Measurements from ENCODE around the gene ZFAND3. TPM values are rescaled to one million over a fixed set of nuclear protein-coding genes. Genes with fewer than 3 reads are reported as not detected.

The ZFAND3 gene
- total RNA-seq, 1 experiment from 2014 or later: 64.0 TPM

DNA sequence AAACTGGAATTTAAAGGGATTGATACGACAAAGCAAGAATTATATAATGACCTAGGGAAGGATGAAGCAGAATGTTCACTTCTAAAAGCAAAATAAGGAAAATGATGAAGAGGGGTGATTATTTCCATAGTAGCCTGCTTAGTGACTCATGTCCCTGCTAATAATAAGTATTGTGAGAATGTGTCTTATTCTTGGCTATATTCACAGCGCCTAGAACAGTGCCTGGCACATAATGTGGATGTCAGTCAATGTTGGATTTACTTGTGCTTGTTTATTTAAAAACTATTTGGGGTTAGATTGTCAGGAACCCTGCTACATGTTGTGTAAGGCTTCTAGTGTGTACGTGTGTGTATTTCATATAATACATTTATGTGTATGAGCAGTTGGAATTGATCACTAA is 85.1 kb downstream of the ZFAND3 start:
- Histone ChIP-seq H3K27me3 (replicated peaks; ENCODE audit: insufficient read depth, low read depth, low read length, poor library complexity) (no peaks in the 10 kb centered on the region), H3K36me3 (ENCODE audit: insufficient read depth, low read length, poor library complexity, severe bottlenecking) (no peaks in the 10 kb centered on the region), H3K4me3 (ENCODE audit: low read depth, low read length, poor library complexity, severe bottlenecking) (no peak overlapping the region), H3K9me3 (ENCODE audit: low read depth, low read length, poor library complexity, severe bottlenecking) (no peaks in the 10 kb centered on the region), H3K4me1 (ENCODE audit: insufficient read depth, low read length, poor library complexity, severe bottlenecking) (no peaks in the 10 kb centered on the region), H3K27ac (ENCODE audit: low read depth, low read length, poor library complexity, severe bottlenecking) (no peak overlapping the region)
- DNase-seq (ENCODE audit: low spot score): no peak
- intact Hi-C loops (cut with micrococcal nuclease; ENCODE audit: unreplicated experiment): no loop called here
- ChIA-PET POLR2A (ENCODE audit: low non-redundant PET) (no interaction called here), CTCF (no interaction called here)
- BruUV-seq (replicated peaks): no TSS peak
- TF ChIP-seq EZH2 (IDR thresholded peaks at IDR 0.05; ENCODE audit: borderline replicate concordance, low read depth, low read length, poor library complexity, severe bottlenecking) (no peak), CTCF (conservative IDR thresholded peaks at IDR 0.05; ENCODE audit: low read depth, low read length) (no peak)

DNA sequence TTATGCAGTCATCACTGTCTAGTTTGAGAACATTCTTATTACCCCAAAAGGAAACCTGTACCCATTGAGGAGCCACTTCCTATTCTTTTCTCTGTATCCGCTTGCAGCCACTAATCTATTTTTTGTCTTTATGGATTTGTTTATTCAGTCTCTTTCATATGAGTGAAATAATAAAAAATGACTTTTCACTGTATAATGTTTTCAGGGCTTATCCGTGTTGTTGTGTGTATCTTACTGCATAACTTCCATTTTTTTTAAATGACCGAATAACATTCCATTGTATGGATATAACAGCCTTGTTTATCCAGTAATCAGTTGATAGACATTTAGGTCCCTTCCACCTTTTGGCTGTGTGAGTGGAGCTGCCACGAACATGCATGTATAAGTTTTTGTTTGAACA is 86.6 kb downstream of the ZFAND3 start:
- DNase-seq (ENCODE audit: low spot score): no peak
- no peaks in the 10 kb centered on the region for H3K4me1 ChIP-seq (ENCODE audit: insufficient read depth, low read length, poor library complexity, severe bottlenecking)
- no peaks in the 10 kb centered on the region for H3K36me3 ChIP-seq (ENCODE audit: insufficient read depth, low read length, poor library complexity, severe bottlenecking)
- intact Hi-C loops (cut with micrococcal nuclease; ENCODE audit: unreplicated experiment): no loop called here
- ChIA-PET CTCF (no interaction called here), POLR2A (ENCODE audit: low non-redundant PET) (no interaction called here)
- no peak overlapping the region for H3K4me3 ChIP-seq (ENCODE audit: low read depth, low read length, poor library complexity, severe bottlenecking)
- BruUV-seq (replicated peaks): no TSS peak
- H3K27ac ChIP-seq (ENCODE audit: low read depth, low read length, poor library complexity, severe bottlenecking): no peak overlapping the region
- no peaks in the 10 kb centered on the region for H3K27me3 ChIP-seq (replicated peaks; ENCODE audit: insufficient read depth, low read depth, low read length, poor library complexity)
- no peaks in the 10 kb centered on the region for H3K9me3 ChIP-seq (ENCODE audit: low read depth, low read length, poor library complexity, severe bottlenecking)
- TF ChIP-seq CTCF (conservative IDR thresholded peaks at IDR 0.05; ENCODE audit: low read depth, low read length) (no peak), EZH2 (IDR thresholded peaks at IDR 0.05; ENCODE audit: borderline replicate concordance, low read depth, low read length, poor library complexity, severe bottlenecking) (no peak)

GRCh38 chr6:37910998-37911397 is 91.5 kb downstream of the ZFAND3 start:
- Histone ChIP-seq H3K4me3 (ENCODE audit: low read depth, low read length, poor library complexity, severe bottlenecking) (no peak overlapping the region), H3K4me1 (ENCODE audit: insufficient read depth, low read length, poor library complexity, severe bottlenecking) (no peaks in the 10 kb centered on the region), H3K27me3 (replicated peaks; ENCODE audit: insufficient read depth, low read depth, low read length, poor library complexity) (no peaks in the 10 kb centered on the region), H3K36me3 (ENCODE audit: insufficient read depth, low read length, poor library complexity, severe bottlenecking) (no peaks in the 10 kb centered on the region), H3K9me3 (ENCODE audit: low read depth, low read length, poor library complexity, severe bottlenecking) (no peaks in the 10 kb centered on the region), H3K27ac (ENCODE audit: low read depth, low read length, poor library complexity, severe bottlenecking) (no peak overlapping the region)
- ChIA-PET POLR2A (ENCODE audit: low non-redundant PET) (no interaction called here), CTCF (no interaction called here)
- no TSS peak for BruUV-seq (replicated peaks)
- TF ChIP-seq EZH2 (IDR thresholded peaks at IDR 0.05; ENCODE audit: borderline replicate concordance, low read depth, low read length, poor library complexity, severe bottlenecking): no peak
- no peak for TF ChIP-seq CTCF (conservative IDR thresholded peaks at IDR 0.05; ENCODE audit: low read depth, low read length)
- no peak for DNase-seq (ENCODE audit: low spot score)
- intact Hi-C loops (cut with micrococcal nuclease; ENCODE audit: unreplicated experiment): no loop called here
